DMS 273 treated with DMSO at 0.1 percent for 48 hours (cell line): Measurements from ENCODE around the gene WWOX.
"Not testable (repeated sequence)": the region's sequence is repeated elsewhere in the genome, so short reads cannot be mapped to it uniquely, and the experiment has no call there.

Experiments
- DNase-seq: peaks from one replicate; lab custom pipeline; 2025; lab: John Stamatoyannopoulos, UW

The WWOX gene

DNA sequence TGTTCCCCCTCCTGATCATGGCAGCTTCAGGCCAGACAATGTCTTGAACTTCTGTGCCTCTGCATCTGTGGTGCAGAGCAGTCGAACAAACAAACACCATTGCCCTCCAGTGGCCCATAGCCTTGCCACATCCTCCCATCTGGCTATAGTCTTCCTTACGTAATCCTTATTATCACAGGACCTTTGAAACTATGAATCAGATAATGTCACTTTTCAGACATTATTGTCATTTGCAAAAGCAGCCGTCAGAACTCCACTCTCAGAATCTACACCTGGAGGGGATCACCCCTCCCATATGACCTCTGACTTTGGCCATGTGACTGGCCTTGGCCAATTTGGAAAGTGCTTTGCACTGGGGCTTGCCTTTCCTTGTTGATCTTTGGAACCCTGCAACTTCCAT, 1113.8 kb downstream of the WWOX start:
- DNase-seq, result no peak

GRCh38 chr16:79215289-79215688, 1115.8 kb downstream of the WWOX start:
- DNase-seq, result no peak

GRCh38 chr16:79217375-79218011, 1118.0 kb downstream of the WWOX start:
- no peak for DNase-seq

DNA sequence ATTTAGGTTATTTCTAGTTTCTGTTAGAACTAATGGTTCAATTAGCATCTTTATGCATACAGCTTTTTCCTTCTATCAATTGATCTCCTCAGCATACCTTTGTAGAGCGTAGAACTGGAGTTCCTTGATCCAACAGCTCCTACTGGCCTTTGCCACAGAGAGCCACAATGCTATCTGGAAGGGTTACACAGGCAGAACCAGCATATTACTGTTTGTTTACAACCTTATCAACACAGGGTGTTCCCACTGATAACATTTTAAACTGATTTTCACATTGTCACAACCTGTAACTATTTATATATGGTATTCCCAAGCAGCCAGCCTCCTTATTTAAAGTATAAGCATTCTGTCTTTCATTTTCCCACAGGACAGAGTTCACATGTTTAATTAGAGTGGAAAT, 1118.9 kb downstream of the WWOX start:
- DNase-seq, result no peak

DNA sequence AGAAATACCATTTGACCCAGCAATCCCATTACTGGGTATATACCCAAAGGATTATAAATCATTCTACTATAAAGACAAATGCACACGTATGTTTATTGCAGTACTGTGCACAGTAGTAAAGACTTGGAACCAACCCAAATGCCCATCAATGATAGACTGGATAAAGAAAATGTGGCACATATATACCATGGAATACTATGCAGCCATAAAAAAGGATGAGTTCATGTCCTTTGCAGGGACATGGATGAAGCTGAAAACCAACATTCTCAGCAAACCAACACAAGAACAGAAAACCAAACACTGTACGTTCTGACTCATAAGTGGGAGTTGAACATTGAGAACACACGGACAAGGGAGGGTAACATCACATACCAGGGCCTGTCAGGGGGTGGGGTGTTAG, 1126.5 kb downstream of the WWOX start:
- not testable (repeated sequence) for DNase-seq

DNA sequence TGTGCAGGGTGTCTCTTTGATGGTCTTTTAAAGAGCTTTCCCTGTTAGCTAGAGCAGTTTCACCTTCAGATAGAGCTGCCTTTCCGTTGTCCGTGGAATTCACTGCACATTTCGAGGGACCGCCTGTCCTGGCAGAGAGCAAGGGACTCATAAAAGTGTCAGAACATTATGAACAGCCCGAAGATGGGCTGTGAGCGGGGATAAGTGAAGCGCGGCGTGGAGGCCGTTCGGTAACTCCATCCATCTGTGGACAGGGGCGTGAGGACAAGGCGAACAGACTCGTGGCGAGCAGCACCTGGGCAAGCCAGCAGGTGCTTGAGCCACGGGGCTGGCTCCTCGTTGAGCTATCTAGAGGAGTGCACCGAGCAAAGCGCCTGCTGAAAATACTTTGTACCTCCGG, 1129.9 kb downstream of the WWOX start:
- DNase-seq, result no peak

DNA sequence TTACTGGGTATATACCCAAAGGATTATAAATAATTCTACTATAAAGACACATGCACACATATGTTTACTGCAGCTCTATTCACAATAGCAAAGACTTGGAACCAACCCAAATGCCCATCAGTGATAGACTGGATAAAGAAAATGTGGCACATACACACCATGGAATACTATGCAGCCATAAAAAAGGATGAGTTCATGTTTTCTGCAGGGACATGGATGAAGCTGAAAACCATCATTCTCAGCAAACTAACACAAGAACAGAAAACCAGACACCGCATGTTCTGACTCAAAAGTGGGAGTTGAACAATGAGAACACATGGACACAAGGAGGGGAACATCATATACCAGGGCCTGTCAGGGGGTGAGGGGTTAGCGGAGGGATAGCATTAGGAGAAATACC, 1146.2 kb downstream of the WWOX start:
- not testable (repeated sequence) for DNase-seq

DNA sequence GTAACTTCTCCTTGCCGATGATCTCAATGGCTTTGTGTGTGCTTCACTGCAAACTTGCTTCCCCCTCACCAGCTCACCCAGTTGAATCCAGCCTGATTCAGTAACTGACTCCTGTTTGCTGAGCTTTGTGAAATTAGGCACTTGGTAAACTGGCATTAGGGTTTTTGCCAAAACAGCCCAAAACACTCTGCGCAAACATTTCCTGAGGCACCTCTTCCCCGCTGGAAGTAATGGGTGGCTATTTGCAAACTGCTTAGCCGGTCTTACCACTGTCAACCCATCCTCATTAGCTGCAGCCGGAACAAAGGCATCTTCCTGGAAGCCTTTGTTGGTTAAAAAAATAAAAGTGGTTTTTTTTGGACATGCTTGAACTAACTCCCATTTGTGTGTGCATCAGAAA, 1147.9 kb downstream of the WWOX start:
- no peak for DNase-seq

DNA sequence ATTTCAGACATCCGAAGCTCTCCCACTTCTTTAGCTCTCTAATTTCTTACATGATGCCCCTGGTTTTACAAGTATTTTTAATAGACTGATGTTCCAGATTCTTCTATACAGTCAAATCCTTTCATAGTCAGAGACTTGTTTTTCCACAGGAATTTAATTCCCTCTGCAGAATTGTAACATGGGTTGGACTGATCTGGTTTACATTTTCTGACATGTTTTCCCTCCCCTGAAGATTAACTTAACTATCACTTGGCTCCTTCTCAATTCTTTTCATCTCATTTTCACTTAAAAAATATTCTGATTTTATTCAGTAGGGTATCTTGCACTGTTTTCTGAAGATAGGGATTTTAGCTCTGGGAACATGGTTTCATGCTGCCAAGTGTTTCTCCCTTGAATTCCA, 1148.9 kb downstream of the WWOX start:
- DNase-seq, result no peak

GRCh38 chr16:79250502-79251098, 1151.1 kb downstream of the WWOX start:
- DNase-seq, result no peak

DNA sequence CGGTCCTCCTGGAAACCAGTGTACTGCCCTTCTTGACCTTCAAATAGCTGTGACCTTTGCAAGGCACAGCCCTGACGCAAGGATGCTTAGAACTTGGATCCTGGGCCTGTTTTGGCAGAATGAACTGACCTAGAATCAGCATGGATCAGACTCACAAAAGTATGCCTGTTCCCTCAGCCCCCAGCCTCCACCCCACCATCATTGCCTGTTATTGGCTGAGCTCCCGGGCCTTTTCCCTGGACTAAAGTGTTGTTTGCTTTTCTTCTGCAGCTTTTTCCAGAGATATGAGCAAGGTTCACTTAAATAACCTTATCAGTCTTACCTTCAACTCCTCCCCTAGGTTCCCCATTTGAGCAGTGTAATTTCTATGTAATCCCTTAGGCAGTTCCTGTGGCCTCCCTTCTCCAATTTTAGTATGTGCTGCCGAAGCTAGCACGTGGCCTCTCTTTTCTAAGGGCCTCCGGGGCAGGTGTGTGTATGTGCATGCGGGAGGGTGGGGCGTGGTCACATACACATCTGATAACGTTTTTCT, 1153.7 kb downstream of the WWOX start:
- no peak for DNase-seq

GRCh38 chr16:79257953-79258490, 1158.6 kb downstream of the WWOX start:
- DNase-seq, result no peak

DNA sequence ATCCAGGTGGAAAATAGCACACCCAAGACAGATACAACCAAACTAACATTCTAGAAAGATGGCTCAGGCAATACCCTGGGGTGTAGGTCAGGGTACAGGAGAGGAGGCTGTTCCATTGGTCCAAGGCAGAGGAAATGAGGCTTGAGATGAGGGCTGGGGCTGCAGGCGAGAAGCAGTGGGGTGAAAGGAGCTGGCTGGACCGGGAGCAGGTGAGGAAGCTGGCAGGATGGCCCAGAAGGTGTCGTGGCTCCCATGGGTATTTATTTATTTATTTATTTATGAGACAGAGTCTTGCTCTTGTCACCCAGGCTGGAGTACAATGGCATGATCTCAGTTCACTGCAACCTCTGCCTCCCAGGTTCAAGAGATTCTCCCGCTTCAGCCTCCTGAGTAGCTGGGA, 1161.4 kb downstream of the WWOX start:
- DNase-seq, result not testable (repeated sequence)

GRCh38 chr16:79261481-79261940, 1162.1 kb downstream of the WWOX start:
- no peak for DNase-seq

GRCh38 chr16:79261944-79262552, 1162.6 kb downstream of the WWOX start:
- no peak for DNase-seq
